OCI-LY7 (cell line): ENCODE data around the gene TSPAN9. TPM values are rescaled to one million over a fixed set of nuclear protein-coding genes. Genes with fewer than 3 reads are reported as not detected.

Source experiments
- BruUV-seq: library from RNA; stranded (reverse); fragments of 400-500 nt; replicated peaks from 2 replicates; lab custom pipeline; 2021; lab: Mats Ljungman, UMichigan
- CTCF ChIA-PET: fragments of 300-600 bp; sonication (Branson Sonifier 250); formaldehyde crosslinking; loops from one replicate; lab custom pipeline; 2022; ENCODE audit warnings: antibody characterized with exemption; ENCODE audit not compliant: unreplicated experiment; lab: Charles Lee
- POLR2A ChIA-PET: fragments of 300-600 bp; sonication (Branson Sonifier 250); formaldehyde crosslinking; loops from one replicate; lab custom pipeline; 2022; ENCODE audit warnings: antibody characterized with exemption; lab: Charles Lee
- DNase-seq: peaks from one replicate; pipeline ENCODE4 v3.0.0-alpha.2; 2015; ENCODE audit warnings: low spot score
- H2AFZ ChIP-seq: fragments of 200-600 bp; sonication (generic), shearing (Covaris generic); 2 replicates; pipeline ENCODE4 v1.6.1; 2014; ENCODE audit warnings: mild to moderate bottlenecking, antibody characterized with exemption, low read length, moderate library complexity
- H3K27ac ChIP-seq: fragments of 200-600 bp; sonication (generic); 2 replicates; pipeline ENCODE4 v1.5.1; 2014; ENCODE audit warnings: mixed run types, low read depth, mild to moderate bottlenecking, moderate library complexity, low read length, inconsistent platforms; ENCODE audit not compliant: poor library complexity, severe bottlenecking
- H3K36me3 ChIP-seq: fragments of 200-600 bp; sonication (generic); 2 replicates; pipeline ENCODE4 v1.6.1; 2014; ENCODE audit warnings: mild to moderate bottlenecking, antibody characterized with exemption, low read length, moderate library complexity, mixed read lengths; ENCODE audit not compliant: insufficient read depth
- H3K4me1 ChIP-seq: fragments of 200-600 bp; sonication (generic); 2 replicates; pipeline ENCODE4 v1.5.1; 2014; ENCODE audit warnings: mild to moderate bottlenecking, low read length; ENCODE audit not compliant: insufficient read depth, poor library complexity, severe bottlenecking
- H3K4me2 ChIP-seq: fragments of 200-600 bp; sonication (generic); 2 replicates; pipeline ENCODE4 v1.6.1; 2014; ENCODE audit warnings: mild to moderate bottlenecking, low read length
- H3K4me3 ChIP-seq: fragments of 200-600 bp; sonication (generic); 2 replicates; pipeline ENCODE4 v1.5.1; 2014; ENCODE audit warnings: mild to moderate bottlenecking, low read depth, low read length; ENCODE audit not compliant: poor library complexity, severe bottlenecking
- H3K79me2 ChIP-seq: fragments of 200-600 bp; sonication (generic); 2 replicates; pipeline ENCODE4 v1.6.1; 2016; ENCODE audit warnings: low read depth, mild to moderate bottlenecking, low read length, moderate library complexity, mixed read lengths; ENCODE audit not compliant: insufficient read depth
- H3K9me2 ChIP-seq: fragments of 200-600 bp; sonication (generic); 2 replicates; pipeline ENCODE4 v1.6.1; 2016; ENCODE audit warnings: mild to moderate bottlenecking, low read length, mixed read lengths; ENCODE audit not compliant: insufficient read depth
- H3K9me3 ChIP-seq: fragments of 200-600 bp; sonication (generic); 2 replicates; pipeline ENCODE4 v1.6.1; 2014; ENCODE audit warnings: mild to moderate bottlenecking, mixed run types, low read length, mixed read lengths
- H4K20me1 ChIP-seq: fragments of 200-600 bp; sonication (generic); 2 replicates; pipeline ENCODE4 v1.6.1; 2014; ENCODE audit warnings: mild to moderate bottlenecking, antibody characterized with exemption, low read length, moderate library complexity, mixed read lengths; ENCODE audit not compliant: insufficient read depth
- EZH2phosphoT487 ChIP-seq: fragments of 200-600 bp; sonication (generic); IDR thresholded peaks from 2 replicates; pipeline ENCODE4 v1.6.1; 2018; ENCODE audit warnings: low read depth, borderline replicate concordance, mild to moderate bottlenecking, mixed run types, antibody characterized with exemption, low read length, moderate library complexity, mixed read lengths
- intact Hi-C: fragments of 100-400 bp; cut with micrococcal nuclease; formaldehyde crosslinking; loops from one replicate; pipeline ENCODE4 v1.10.0; 2022; ENCODE audit not compliant: unreplicated experiment
- total RNA-seq, 2 experiments: library from RNA; depleted of rRNA in 1 of 2; stranded (reverse); fragments of >200 nt in 1 of 2; shearing (Covaris generic) in 1 of 2; gene quantifications; 2 replicates each; pipeline ENCODE4 v1.2.3, GENCODE V29; 2014 to 2022
- TF ChIP-seq, protein P1 (sequence below): fragments of 200-600 bp; sonication (generic); conservative IDR thresholded peaks from 2 replicates; pipeline ENCODE4 v1.5.1; 2014; ENCODE audit warnings: mild to moderate bottlenecking, antibody characterized with exemption, low read length, moderate library complexity, mixed read lengths

Gene TSPAN9
- total RNA-seq, 2 experiments from 2014 or later: 0.50 to 0.74 TPM

DNA sequence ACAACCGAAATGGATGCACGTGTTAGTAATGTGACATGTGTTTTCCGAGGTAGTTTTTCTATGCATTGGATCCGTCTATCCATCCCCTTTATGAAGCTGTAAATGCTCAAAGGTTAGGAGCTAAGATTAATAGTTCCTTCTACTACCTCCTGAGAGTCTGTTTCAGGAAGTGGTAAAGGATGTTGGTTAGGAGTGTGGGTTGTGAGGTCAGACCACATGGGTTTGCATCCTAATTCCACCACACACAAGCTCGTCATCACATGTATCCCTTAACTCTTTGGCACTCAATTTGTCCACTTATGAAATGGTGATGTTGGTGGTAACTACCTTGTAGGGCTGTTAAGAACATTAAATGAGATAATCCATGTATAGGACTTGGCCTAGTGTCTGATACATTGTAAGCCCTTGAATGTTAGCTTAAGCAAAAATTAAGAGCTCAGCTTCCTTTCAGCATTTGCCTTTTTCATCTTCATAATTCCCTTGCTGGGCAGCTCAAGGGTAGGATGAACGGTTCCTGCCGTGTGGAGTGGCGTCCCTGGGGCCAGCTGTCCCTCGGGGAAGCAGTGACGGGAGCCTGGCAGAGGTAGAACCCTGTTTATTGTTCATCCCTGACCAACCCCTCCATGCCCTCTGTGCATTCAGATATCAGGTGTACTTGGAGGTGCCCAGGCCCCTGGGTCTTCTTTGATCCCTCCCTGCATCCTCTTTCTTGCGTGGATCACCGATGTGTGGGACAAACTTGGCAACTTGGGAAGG lies 52.3 kb downstream of the TSPAN9 start:
- H3K79me2 ChIP-seq: no peaks in the 10 kb centered on the region
- H3K27ac ChIP-seq: no peak overlapping the region
- H3K4me1 ChIP-seq: no peaks in the 10 kb centered on the region
- no peaks in the 10 kb centered on the region for H4K20me1 ChIP-seq
- no TSS peak for BruUV-seq
- POLR2A ChIA-PET: interaction anchor here (0.5 kb wide), 1 partner anchor 25 kb away, joined by 4 read pairs; no protein-coding TSS in a partner anchor
- no peaks in the 10 kb centered on the region for H3K9me3 ChIP-seq
- no peaks in the 10 kb centered on the region for H3K36me3 ChIP-seq
- intact Hi-C loops: no loop called here
- no peaks in the 10 kb centered on the region for H3K9me2 ChIP-seq
- H2AFZ ChIP-seq: no peak overlapping the region
- H3K4me3 ChIP-seq: no peak overlapping the region
- no peak for DNase-seq
- CTCF ChIA-PET: no interaction called here
- no peak for TF ChIP-seq EZH2phosphoT487
- TF ChIP-seq, protein P1, sequence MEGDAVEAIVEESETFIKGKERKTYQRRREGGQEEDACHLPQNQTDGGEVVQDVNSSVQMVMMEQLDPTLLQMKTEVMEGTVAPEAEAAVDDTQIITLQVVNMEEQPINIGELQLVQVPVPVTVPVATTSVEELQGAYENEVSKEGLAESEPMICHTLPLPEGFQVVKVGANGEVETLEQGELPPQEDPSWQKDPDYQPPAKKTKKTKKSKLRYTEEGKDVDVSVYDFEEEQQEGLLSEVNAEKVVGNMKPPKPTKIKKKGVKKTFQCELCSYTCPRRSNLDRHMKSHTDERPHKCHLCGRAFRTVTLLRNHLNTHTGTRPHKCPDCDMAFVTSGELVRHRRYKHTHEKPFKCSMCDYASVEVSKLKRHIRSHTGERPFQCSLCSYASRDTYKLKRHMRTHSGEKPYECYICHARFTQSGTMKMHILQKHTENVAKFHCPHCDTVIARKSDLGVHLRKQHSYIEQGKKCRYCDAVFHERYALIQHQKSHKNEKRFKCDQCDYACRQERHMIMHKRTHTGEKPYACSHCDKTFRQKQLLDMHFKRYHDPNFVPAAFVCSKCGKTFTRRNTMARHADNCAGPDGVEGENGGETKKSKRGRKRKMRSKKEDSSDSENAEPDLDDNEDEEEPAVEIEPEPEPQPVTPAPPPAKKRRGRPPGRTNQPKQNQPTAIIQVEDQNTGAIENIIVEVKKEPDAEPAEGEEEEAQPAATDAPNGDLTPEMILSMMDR: no peak
- H3K4me2 ChIP-seq: no peak overlapping the region

DNA sequence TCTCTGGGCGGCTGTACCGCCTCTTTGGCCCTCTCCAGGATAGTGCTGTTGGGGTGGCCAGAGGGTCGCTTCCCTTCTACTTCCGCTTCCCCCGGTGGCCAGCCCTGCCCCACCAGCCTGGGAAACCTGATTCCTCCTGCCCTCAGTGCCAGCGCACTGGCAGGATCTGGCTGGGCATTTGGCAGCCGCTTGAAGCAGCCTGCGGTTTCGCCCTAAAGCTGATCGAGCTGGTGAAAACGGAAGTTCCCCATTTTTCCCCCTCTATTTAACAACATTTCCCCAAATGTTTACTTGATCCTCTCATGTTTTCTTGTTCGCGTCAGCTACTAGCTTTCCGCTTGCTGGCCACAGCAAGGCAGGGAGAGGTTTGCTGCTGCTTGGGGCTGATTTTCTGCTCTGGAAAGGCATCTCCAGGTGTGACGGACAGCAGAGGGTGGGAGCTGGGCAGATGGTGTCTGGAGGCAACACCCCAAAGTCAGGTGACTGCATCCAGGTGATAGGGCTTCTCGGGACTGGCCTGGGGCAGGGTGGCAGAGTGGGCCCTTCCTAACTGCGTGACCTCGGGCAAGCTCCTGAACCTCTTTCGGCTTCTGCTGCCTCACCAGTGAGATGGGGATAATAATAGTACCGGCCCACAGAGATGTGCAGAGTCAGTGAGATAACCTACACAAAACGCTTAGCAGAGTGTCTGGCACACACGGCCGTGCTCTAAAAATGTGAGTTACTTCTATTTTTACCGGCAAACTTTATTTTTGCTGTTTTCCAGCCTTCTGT lies 53.1 kb downstream of the TSPAN9 start:
- Histone ChIP-seq H3K4me3 (no peak overlapping the region), H2AFZ (no peak overlapping the region), H3K79me2 (no peaks in the 10 kb centered on the region), H3K4me2 (no peak overlapping the region), H3K27ac (no peak overlapping the region), H3K9me3 (no peaks in the 10 kb centered on the region), H3K4me1 (no peaks in the 10 kb centered on the region), H4K20me1 (no peaks in the 10 kb centered on the region), H3K9me2 (no peaks in the 10 kb centered on the region), H3K36me3 (no peaks in the 10 kb centered on the region)
- intact Hi-C loops: no loop called here
- CTCF ChIA-PET: no interaction called here
- no peak for DNase-seq
- TF ChIP-seq EZH2phosphoT487: no peak
- TF ChIP-seq, protein P1: no peak
- no TSS peak for BruUV-seq
- POLR2A ChIA-PET: no interaction called here
